K562 (cell line): ENCODE data around the gene PDLIM5. TPM values are rescaled to one million over a fixed set of nuclear protein-coding genes. Genes with fewer than 3 reads are reported as not detected.

Source experiments
- ATAC-seq: fragments of 200-7000 bp; cut with Tn5 transposase; 3 replicates; pipeline ENCODE4 v1.9.1; 2020; ENCODE audit warnings: moderate library complexity
- BruUV-seq: library from RNA; stranded (reverse); fragments of 400-500 nt; replicated peaks from 2 replicates; lab custom pipeline; 2021; lab: Mats Ljungman, UMichigan
- CTCF ChIA-PET: fragments of 300-600 bp; formaldehyde crosslinking; extraction: SDS; loops from one replicate; lab custom pipeline; 2021; ENCODE audit warnings: low intra/inter-chr PET ratio; lab: Yijun Ruan, JAX
- POLR2A ChIA-PET: fragments of 300-600, 350-650 bp; sonication (Branson Sonifier 250); formaldehyde crosslinking; extraction: SDS; loops from one replicate; lab custom pipeline; 2021; ENCODE audit warnings: antibody characterized with exemption, inconsistent platforms; lab: Yijun Ruan, JAX
- DNase-seq, 4 experiments: peaks; one replicate each; pipeline versions ENCODE4 v3.0.0 to v3.0.0-alpha.2; 2011 to 2018; ENCODE audit warnings: low spot score in 3 of 4, mixed read lengths in 3 of 4; ENCODE audit errors: extremely low read depth in 1 of 4
- FAIRE-seq: peaks from 2 replicates; lab custom pipeline; 2011; peaks lifted over from hg19 to GRCh38; lab: Jason Lieb, UNC
- H2AFZ ChIP-seq: 2 replicates; pipeline ENCODE4 v1.6.0; 2011; ENCODE audit warnings: low read depth, low read length, control low read depth, inconsistent platforms
- H3K27ac ChIP-seq: fragments of 200-600 bp; 3 replicates; pipeline ENCODE4 v1.8.0; 2011; ENCODE audit warnings: low read depth, mild to moderate bottlenecking, control low read depth, inconsistent platforms, low read length, moderate library complexity, mixed read lengths; ENCODE audit errors: extremely low read depth
- H3K27me3 ChIP-seq, 2 experiments: fragments of 300-600 bp in 1 of 2; 2 replicates in 1 of 2; 3 replicates in 1 of 2; pipeline versions ENCODE4 v1.6.0 to v1.8.0; 2011; ENCODE audit warnings: inconsistent platforms in 2 of 2, low read length in 2 of 2, mild to moderate bottlenecking in 1 of 2, mixed read lengths in 1 of 2, moderate library complexity in 1 of 2; ENCODE audit not compliant: control insufficient read depth in 2 of 2, insufficient read depth in 2 of 2
- H3K36me3 ChIP-seq: fragments of 300-600 bp; 3 replicates; pipeline ENCODE4 v1.8.0; 2011; ENCODE audit warnings: mild to moderate bottlenecking, low read length, inconsistent platforms; ENCODE audit not compliant: control insufficient read depth, insufficient read depth
- H3K4me1 ChIP-seq, 2 experiments: fragments of 200-600 bp in 1 of 2; replicated peaks in 1 of 2; 2 replicates in 1 of 2; 3 replicates in 1 of 2; pipeline versions ENCODE4 v1.5.1 to v1.8.0; 2011; ENCODE audit warnings: inconsistent platforms in 2 of 2, low read length in 2 of 2, mild to moderate bottlenecking in 1 of 2, mixed read lengths in 1 of 2, moderate library complexity in 1 of 2; ENCODE audit not compliant: control insufficient read depth in 2 of 2, insufficient read depth in 2 of 2
- H3K4me2 ChIP-seq: 2 replicates; pipeline ENCODE4 v1.6.1; 2011; ENCODE audit warnings: low read length, control low read depth, inconsistent platforms, mixed read lengths; ENCODE audit not compliant: insufficient read depth
- H3K4me3 ChIP-seq: fragments of 200-600 bp; sonication (generic), shearing (Covaris generic); 2 replicates; pipeline ENCODE4 v1.5.1; 2016; ENCODE audit warnings: control low read depth, inconsistent platforms
- H3K79me2 ChIP-seq: fragments of 200-600 bp; 3 replicates; pipeline ENCODE4 v1.8.0; 2011; ENCODE audit warnings: low read length, inconsistent platforms; ENCODE audit not compliant: control insufficient read depth, insufficient read depth
- H3K9ac ChIP-seq, 2 experiments: 2 replicates each; pipeline versions ENCODE4 v1.6.0 to v1.6.1; 2011; ENCODE audit warnings: low read depth in 2 of 2, low read length in 2 of 2, control low read depth in 1 of 2, inconsistent platforms in 1 of 2, mild to moderate bottlenecking in 1 of 2, mixed read lengths in 1 of 2; ENCODE audit not compliant: insufficient read depth in 1 of 2
- H3K9me1 ChIP-seq: one replicate; pipeline ENCODE4 v1.6.0; 2011; ENCODE audit warnings: inconsistent platforms, mild to moderate bottlenecking, low read length, moderate library complexity; ENCODE audit not compliant: control insufficient read depth, insufficient read depth
- H3K9me3 ChIP-seq: replicated peaks from 2 replicates; pipeline ENCODE4 v1.5.1; 2011; ENCODE audit warnings: low read depth, low read length, inconsistent platforms; ENCODE audit not compliant: control insufficient read depth, insufficient read depth
- H4K20me1 ChIP-seq: replicated peaks from 2 replicates; pipeline ENCODE4 v1.6.1; 2011; ENCODE audit warnings: low read length, inconsistent platforms, mixed read lengths; ENCODE audit not compliant: control insufficient read depth, insufficient read depth
- CEBPB ChIP-seq: fragments of 450-650 bp; IDR thresholded peaks from 2 replicates; pipeline ENCODE4 v1.6.1; 2016; ENCODE audit warnings: missing genetic modification characterization, missing compliant biosample characterization
- CEBPG ChIP-seq, 3 experiments: fragments of 200-800 bp in 1 of 3; sonication (Bioruptor generic) in 1 of 3; sonication (generic) in 1 of 3; formaldehyde crosslinking in 1 of 3; IDR thresholded peaks in 2 of 3; conservative IDR thresholded peaks in 1 of 3; 2 replicates each; pipeline versions ENCODE4 v1.6.1 to v1.8.0; 2016 to 2022; ENCODE audit warnings: missing compliant biosample characterization in 2 of 3, missing genetic modification characterization in 2 of 3, mild to moderate bottlenecking in 1 of 3, missing genetic modification reagents in 1 of 3
- CTCF ChIP-seq, 3 experiments: IDR thresholded peaks in 2 of 3; conservative IDR thresholded peaks in 1 of 3; 2 replicates each; pipeline ENCODE4 v1.5.1; 2011 to 2012; ENCODE audit warnings: low read length in 3 of 3, mild to moderate bottlenecking in 3 of 3, control low read depth in 2 of 3, improper control_type of control experiment in 1 of 3, inconsistent platforms in 1 of 3, low read depth in 1 of 3, mixed read lengths in 1 of 3, moderate library complexity in 1 of 3; ENCODE audit not compliant: insufficient read depth in 2 of 3
- E2F6 ChIP-seq, 2 experiments: IDR thresholded peaks; 2 replicates each; pipeline ENCODE4 v1.6.1; 2011; ENCODE audit warnings: borderline replicate concordance in 1 of 2, control low read depth in 1 of 2, low read depth in 1 of 2, low read length in 1 of 2, mild to moderate bottlenecking in 1 of 2, mixed read lengths in 1 of 2, moderate library complexity in 1 of 2; ENCODE audit not compliant: insufficient read depth in 1 of 2, insufficient read length in 1 of 2, poor library complexity in 1 of 2, severe bottlenecking in 1 of 2; ENCODE audit errors: extremely low read depth in 1 of 2
- EHMT2 ChIP-seq: fragments of 450-650 bp; IDR thresholded peaks from 2 replicates; pipeline ENCODE4 v1.6.1; 2018; ENCODE audit warnings: antibody characterized with exemption
- ELF4 ChIP-seq: fragments of 450-650 bp; formaldehyde crosslinking; IDR thresholded peaks from 2 replicates; pipeline ENCODE4 v1.4.0; 2022; ENCODE audit warnings: missing genetic modification characterization
- FOXA1 ChIP-seq: fragments of 450-650 bp; IDR thresholded peaks from 2 replicates; pipeline ENCODE4 v1.6.1; 2016; ENCODE audit warnings: mild to moderate bottlenecking, borderline replicate concordance
- HLTF ChIP-seq: fragments of 450-650 bp; IDR thresholded peaks from 2 replicates; pipeline ENCODE4 v1.6.1; 2016
- NCOA2 ChIP-seq, 2 experiments: fragments of 450-650 bp; IDR thresholded peaks; 2 replicates each; pipeline ENCODE4 v1.6.1; 2018; ENCODE audit warnings: mild to moderate bottlenecking in 2 of 2, moderate library complexity in 1 of 2; ENCODE audit not compliant: partially characterized antibody in 2 of 2
- NFATC3 ChIP-seq: fragments of 450-650 bp; IDR thresholded peaks from 2 replicates; pipeline ENCODE4 v1.6.1; 2017; ENCODE audit warnings: mild to moderate bottlenecking
- PHB2 ChIP-seq: fragments of 450-650 bp; IDR thresholded peaks from 2 replicates; pipeline ENCODE4 v1.6.1; 2017; ENCODE audit warnings: low read depth
- RB1 ChIP-seq: fragments of 450-650 bp; IDR thresholded peaks from 2 replicates; pipeline ENCODE4 v1.6.1; 2017; ENCODE audit warnings: low read depth, mild to moderate bottlenecking
- RBM39 ChIP-seq: fragments of 200-400 bp; formaldehyde crosslinking; optimal IDR thresholded peaks from 2 replicates; pipeline ENCODE3; 2018; ENCODE audit warnings: low read depth, low read length
- SOX6 ChIP-seq: fragments of 450-650 bp; IDR thresholded peaks from 2 replicates; pipeline ENCODE4 v1.6.1; 2014; ENCODE audit warnings: mild to moderate bottlenecking
- SREBF2 ChIP-seq: sonication (generic); formaldehyde crosslinking; IDR thresholded peaks from 2 replicates; pipeline ENCODE4 v1.4.0; 2020; ENCODE audit warnings: mild to moderate bottlenecking, missing genetic modification reagents
- ZC3H4 ChIP-seq: sonication (generic); formaldehyde crosslinking; IDR thresholded peaks from 2 replicates; pipeline ENCODE4 v1.9.0; 2021; ENCODE audit warnings: missing genetic modification reagents, borderline replicate concordance
- ZNF146 ChIP-seq: IDR thresholded peaks from one replicate; pipeline ENCODE4 v1.6.1; 2018; ENCODE audit warnings: missing compliant biosample characterization; ENCODE audit not compliant: unreplicated experiment
- ZNF232 ChIP-seq: sonication (generic); formaldehyde crosslinking; IDR thresholded peaks from 2 replicates; pipeline ENCODE4 v1.8.0; 2022; ENCODE audit warnings: mild to moderate bottlenecking, missing genetic modification reagents
- ZNF347 ChIP-seq: fragments of 450-650 bp; formaldehyde crosslinking; IDR thresholded peaks from 2 replicates; pipeline ENCODE4 v1.4.0; 2020; ENCODE audit warnings: low read depth, mild to moderate bottlenecking, moderate library complexity
- WGBS: fragments of 100-300 bp; shearing (Covaris generic); methylation state at CpG from one replicate; pipeline ENCODE4 v1.1.6; 2016; ENCODE audit warnings: low coverage, mixed read lengths; ENCODE audit not compliant: insufficient coverage; ENCODE audit errors: missing lambda C conversion rate; 5-methylcytosine and 5-hydroxymethylcytosine counted together
- in situ Hi-C: fragments of 300-500 bp; cut with MboI; formaldehyde crosslinking; loops from 4 replicates; pipeline ENCODE4 v1.15.0; 2018; ENCODE audit warnings: inconsistent platforms, mixed read lengths
- intact Hi-C: fragments of 100-400 bp; cut with micrococcal nuclease; formaldehyde crosslinking; loops from 2 replicates; pipeline ENCODE4 v1.14.2; 2022
- polyA plus RNA-seq, 8 experiments: library from polyadenylated mRNA; depleted of rRNA in 4 of 8; stranded (reverse) in 5 of 8; unstranded in 3 of 8; fragments of >200 nt; fragmentation: Nextera tagmentation in 2 of 8; fragmentation: Illumina TruSeq in 1 of 8; extraction: Ambion mirVana in 2 of 8; extraction: Trizol in 1 of 8; gene quantifications; 2 replicates each; pipeline versions ENCODE4 v1.2.1 to v1.2.3, GENCODE V29; 2011 to 2014; ENCODE audit warnings: inconsistent platforms in 1 of 8, missing spikeins in 1 of 8
- total RNA-seq, 7 experiments: library from RNA; depleted of rRNA in 6 of 7; stranded (reverse); fragments of >200 nt in 6 of 7; fragmentation: Illumina TruSeq in 2 of 7; extraction: Trizol in 2 of 7; gene quantifications; 2 replicates each; pipeline versions ENCODE4 v1.2.1 to v1.2.3, GENCODE V29; 2011 to 2021; ENCODE audit warnings: low replicate concordance in 1 of 7

Gene PDLIM5
- total and polyA plus RNA-seq, 9 of the 15 experiments (the other 6 are each of a cell fraction or from before 2014, with no cell fraction given): 36.9 to 127 (median 62.5) TPM

- DNase-seq (peak; percentile 36 to 53 (median 48)), ATAC-seq (peak; percentile 74), FAIRE-seq (peak; percentile 15)
- no TSS peak for BruUV-seq
- no peak overlapping the region for H3K27ac ChIP-seq
- no peaks in the 10 kb centered on the region for H3K9me3 ChIP-seq
- H3K4me2 ChIP-seq: no peak overlapping the region
- no peaks in the 10 kb centered on the region for H4K20me1 ChIP-seq
- no peaks in the 10 kb centered on the region for H3K79me2 ChIP-seq
- 4% methylated on average over 6 of the region's 6 CpGs for WGBS
- H2AFZ ChIP-seq: no peak overlapping the region
- in situ Hi-C loops (loop anchor here (25.0 kb wide), 1 partner anchor 834 kb away; no protein-coding TSS in a partner anchor), intact Hi-C loops (loop anchor here (2.0 to 10.0 kb wide), 3 partner anchors 111 to 476 kb away; no protein-coding TSS in a partner anchor)
- H3K9ac ChIP-seq: no peak overlapping the region
- no peaks in the 10 kb centered on the region for H3K9me1 ChIP-seq
- H3K36me3 ChIP-seq: peaks cover 27% of the 10 kb centered on the region; the same call in 2 of the 3 replicates
- H3K4me1 ChIP-seq: no peaks in the 10 kb centered on the region
- CTCF ChIA-PET: interaction anchor here (0.6 to 2.4 kb wide), 6 partner anchors 100 to 724 kb away, joined by 3 to 8 read pairs (median 3); no protein-coding TSS in a partner anchor
- POLR2A ChIA-PET: no interaction called here
- H3K27me3 ChIP-seq: no peaks in the 10 kb centered on the region
- H3K4me3 ChIP-seq: no peak overlapping the region
- TF ChIP-seq FOXA1: no peak
- TF ChIP-seq ZNF347 (CRISPR knock-in tag): no peak
- TF ChIP-seq ZNF232: no peak
- no peak for TF ChIP-seq NCOA2 (IDR thresholded peaks at IDR 0.05; ENCODE audit: partially characterized antibody in 2 of 2)
- TF ChIP-seq EHMT2: no peak
- no peak for TF ChIP-seq ZC3H4
- no peak for TF ChIP-seq RB1
- peak; percentile 53 to 79 (median 54); a peak in 4 of 6 replicates for TF ChIP-seq CTCF (IDR thresholded peaks at IDR 0.05 in 2 of 3, conservative IDR thresholded peaks at IDR 0.05 in 1 of 3; ENCODE audit: insufficient read depth in 2 of 3, low read depth in 1 of 3, low read length in 3 of 3)
- TF ChIP-seq CEBPB: no peak
- no peak for TF ChIP-seq ELF4 (CRISPR knock-in tag)
- no peak for TF ChIP-seq ZNF146
- TF ChIP-seq RBM39: no peak
- TF ChIP-seq SREBF2: no peak
- TF ChIP-seq E2F6 (IDR thresholded peaks at IDR 0.05; ENCODE audit: borderline replicate concordance in 1 of 2, extremely low read depth in 1 of 2, insufficient read depth in 1 of 2, insufficient read length in 1 of 2, low read depth in 1 of 2, low read length in 1 of 2, poor library complexity in 1 of 2, severe bottlenecking in 1 of 2): no peak
- TF ChIP-seq CEBPG (CRISPR knock-in tag; IDR thresholded peaks at IDR 0.05): no peak
- no peak for TF ChIP-seq CEBPG (tag; conservative IDR thresholded peaks at IDR 0.05 in 1 of 2, IDR thresholded peaks at IDR 0.05 in 1 of 2)
- no peak for TF ChIP-seq SOX6
- TF ChIP-seq HLTF: no peak
- no peak for TF ChIP-seq NFATC3
- TF ChIP-seq PHB2: no peak
Measured at GRCh38 chr4:94621491-94622080, 169.8 kb downstream of the PDLIM5 start.
